ENCODE measurements around the gene ZSCAN31.

ZSCAN31 gene

GRCh38 chr6:28378644-28379043 lies 42.7 kb upstream of the ZSCAN31 start:
- TF ChIP-seq SIN3A (IDR thresholded peaks at IDR 0.05; ENCODE audit: borderline replicate concordance, insufficient read depth, low read length) = no peak
- TF ChIP-seq TAF1 (IDR thresholded peaks at IDR 0.05; ENCODE audit: borderline replicate concordance, insufficient read depth, low read length) = no peak
- TF ChIP-seq FOXP2 (optimal IDR thresholded peaks at IDR 0.05; ENCODE audit: borderline replicate concordance, extremely low read depth, extremely low read length, insufficient read depth) = no peak
- no peak for TF ChIP-seq REST (IDR thresholded peaks at IDR 0.05; ENCODE audit: insufficient read depth in 1 of 2, low read depth in 2 of 2, low read length in 2 of 2)

- TF ChIP-seq POLR2AphosphoS5 (IDR thresholded peaks at IDR 0.05; ENCODE audit: low read depth, low read length) (no peak), SIN3A (IDR thresholded peaks at IDR 0.05; ENCODE audit: borderline replicate concordance, insufficient read depth, low read length) (no peak), TAF1 (IDR thresholded peaks at IDR 0.05; ENCODE audit: borderline replicate concordance, insufficient read depth, low read length) (no peak), REST (IDR thresholded peaks at IDR 0.05; ENCODE audit: insufficient read depth in 1 of 2, low read depth in 2 of 2, low read length in 2 of 2) (no peak), FOXP2 (optimal IDR thresholded peaks at IDR 0.05; ENCODE audit: borderline replicate concordance, extremely low read depth, extremely low read length, insufficient read depth) (no peak)
Measured at GRCh38 chr6:28377879-28378278, 41.9 kb upstream of the ZSCAN31 start.

- TF ChIP-seq POLR2AphosphoS5 (IDR thresholded peaks at IDR 0.05; ENCODE audit: low read depth, low read length) (no peak), SIN3A (IDR thresholded peaks at IDR 0.05; ENCODE audit: borderline replicate concordance, insufficient read depth, low read length) (no peak), TAF1 (IDR thresholded peaks at IDR 0.05; ENCODE audit: borderline replicate concordance, insufficient read depth, low read length) (no peak), REST (IDR thresholded peaks at IDR 0.05; ENCODE audit: insufficient read depth in 1 of 2, low read depth in 2 of 2, low read length in 2 of 2) (no peak), FOXP2 (optimal IDR thresholded peaks at IDR 0.05; ENCODE audit: borderline replicate concordance, extremely low read depth, extremely low read length, insufficient read depth) (no peak)
Measured at GRCh38 chr6:28373925-28374324, 38.0 kb upstream of the ZSCAN31 start.

GRCh38 chr6:28371706-28372451 lies 35.9 kb upstream of the ZSCAN31 start:
- TF ChIP-seq SIN3A (IDR thresholded peaks at IDR 0.05; ENCODE audit: borderline replicate concordance, insufficient read depth, low read length) = no peak
- no peak for TF ChIP-seq POLR2AphosphoS5 (IDR thresholded peaks at IDR 0.05; ENCODE audit: low read depth, low read length)
- no peak for TF ChIP-seq REST (IDR thresholded peaks at IDR 0.05; ENCODE audit: insufficient read depth in 1 of 2, low read depth in 2 of 2, low read length in 2 of 2)
- TF ChIP-seq TAF1 (IDR thresholded peaks at IDR 0.05; ENCODE audit: borderline replicate concordance, insufficient read depth, low read length) = no peak
- no peak for TF ChIP-seq FOXP2 (optimal IDR thresholded peaks at IDR 0.05; ENCODE audit: borderline replicate concordance, extremely low read depth, extremely low read length, insufficient read depth)

All from PFSK-1 (cell line).